Panc1 (cell line): ENCODE data around the gene ZFP36L2. TPM values are rescaled to one million over a fixed set of nuclear protein-coding genes. Genes with fewer than 3 reads are reported as not detected.
A peak's percentile ranks its signal among the peaks of the same experiment; 100 is the strongest.

Experiments used
- ATAC-seq: fragments of 200-7000 bp; cut with Tn5 transposase; 2 replicates; pipeline ENCODE4 v1.9.1; 2020; ENCODE audit warnings: mild to moderate bottlenecking, moderate library complexity
- BruUV-seq: library from RNA; stranded (reverse); fragments of 400-500 nt; replicated peaks from 2 replicates; lab custom pipeline; 2021; lab: Mats Ljungman, UMichigan
- CTCF ChIA-PET: fragments of 300-600 bp; sonication (Branson Sonifier 250); formaldehyde crosslinking; loops from one replicate; lab custom pipeline; 2022; ENCODE audit warnings: antibody characterized with exemption; lab: Charles Lee
- POLR2A ChIA-PET: fragments of 300-600 bp; sonication (Branson Sonifier 250); formaldehyde crosslinking; loops from one replicate; lab custom pipeline; 2022; ENCODE audit warnings: antibody characterized with exemption; lab: Charles Lee
- DNase-seq: peaks from one replicate; pipeline ENCODE4 v3.0.0-alpha.2; 2010; ENCODE audit warnings: low read depth, low spot score
- H3K27ac ChIP-seq: 2 replicates; pipeline ENCODE4 v1.5.1; 2011; ENCODE audit warnings: mild to moderate bottlenecking, low read length, inconsistent platforms
- H3K27me3 ChIP-seq: fragments of 200-500 bp; sonication (Bioruptor generic); 2 replicates; pipeline ENCODE4 v1.6.0; 2014; ENCODE audit warnings: low read length, inconsistent platforms; ENCODE audit not compliant: control insufficient read depth, insufficient read depth
- H3K36me3 ChIP-seq: fragments of 200-500 bp; sonication (Bioruptor generic); 2 replicates; pipeline ENCODE4 v1.5.1; 2014; ENCODE audit warnings: inconsistent platforms, mild to moderate bottlenecking, low read length, moderate library complexity; ENCODE audit not compliant: control insufficient read depth, insufficient read depth
- H3K4me1 ChIP-seq: 2 replicates; pipeline ENCODE4 v1.5.1; 2011; ENCODE audit warnings: inconsistent platforms, mild to moderate bottlenecking, low read length, moderate library complexity; ENCODE audit not compliant: control insufficient read depth, insufficient read depth
- H3K4me3 ChIP-seq, 2 experiments: 2 replicates each; pipeline ENCODE4 v1.5.1; 2011 to 2012; ENCODE audit warnings: low read depth in 2 of 2, low read length in 2 of 2, mild to moderate bottlenecking in 2 of 2, inconsistent platforms in 1 of 2, moderate library complexity in 1 of 2
- H3K9me3 ChIP-seq: fragments of 200-500 bp; sonication (Bioruptor generic); 2 replicates; pipeline ENCODE4 v1.5.1; 2014; ENCODE audit warnings: low read depth, mild to moderate bottlenecking, inconsistent platforms, low read length, moderate library complexity; ENCODE audit not compliant: control insufficient read depth, insufficient read depth
- POLR2AphosphoS5 ChIP-seq: IDR thresholded peaks from 2 replicates; pipeline ENCODE4 v1.6.1; 2012; ENCODE audit warnings: mild to moderate bottlenecking, low read depth, low read length, moderate library complexity
- SIN3A ChIP-seq: IDR thresholded peaks from 2 replicates; pipeline ENCODE4 v1.6.1; 2012; ENCODE audit warnings: low read depth, mild to moderate bottlenecking, low read length, moderate library complexity, borderline replicate concordance; ENCODE audit not compliant: insufficient read depth
- TCF7L2 ChIP-seq: IDR thresholded peaks from 2 replicates; pipeline ENCODE4 v1.6.1; 2011; ENCODE audit warnings: mild to moderate bottlenecking, low read depth, low read length, inconsistent platforms
- in situ Hi-C: cut with HindIII; loops from 2 replicates; pipeline ENCODE4 v1.10.0; 2016; ENCODE audit warnings: low sequenced_read_pairs, low pct_unique_long_range_greater_than_20kb
- intact Hi-C: fragments of 100-400 bp; cut with micrococcal nuclease; formaldehyde crosslinking; loops from one replicate; pipeline ENCODE4 v1.10.0; 2022; ENCODE audit not compliant: unreplicated experiment
- total RNA-seq: library from RNA; stranded (reverse); gene quantifications from one replicate; pipeline ENCODE4 v1.2.1, GENCODE V29; 2021; ENCODE audit not compliant: unreplicated experiment
- TF ChIP-seq, protein P1 (sequence below), 2 experiments: IDR thresholded peaks; 2 replicates each; pipeline ENCODE4 v1.6.1; 2011 to 2012; ENCODE audit warnings: low read depth in 2 of 2, control low read depth in 1 of 2, low read length in 1 of 2, mild to moderate bottlenecking in 1 of 2, moderate library complexity in 1 of 2; ENCODE audit not compliant: insufficient read depth in 1 of 2
- TF ChIP-seq, protein P2 (sequence below): fragments of 450-650 bp; IDR thresholded peaks from 2 replicates; pipeline ENCODE4 v1.5.1; 2017; ENCODE audit warnings: mild to moderate bottlenecking

Gene ZFP36L2
- total RNA-seq, 1 experiment from 2014 or later = 46.3 TPM

DNA sequence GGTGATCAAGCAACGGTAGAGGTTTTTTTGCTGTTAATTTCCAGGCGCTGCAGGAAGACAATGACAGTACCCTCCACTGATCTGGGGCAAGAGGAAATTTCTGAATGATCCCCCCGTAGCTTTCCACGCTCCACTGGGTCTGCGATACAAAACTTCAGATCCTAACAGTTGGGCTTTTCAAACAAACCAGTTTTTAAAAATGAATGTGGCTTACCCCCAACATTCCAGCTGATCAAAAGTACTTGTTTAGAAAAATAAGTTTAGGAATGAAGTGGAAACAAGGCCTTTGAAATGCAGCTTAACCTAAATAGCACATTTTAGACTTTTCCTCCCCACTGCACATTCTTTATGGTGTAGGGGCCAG lies 5.7 kb downstream of the ZFP36L2 start:
- DNase-seq (no peak), ATAC-seq (no peak)
- Histone ChIP-seq H3K9me3 (no peaks in the 10 kb centered on the region), H3K4me1 (peaks cover 47% of the 10 kb centered on the region), H3K4me3 (peak overlapping the region; percentile 66 to 90), H3K27me3 (no peaks in the 10 kb centered on the region), H3K27ac (peak overlapping the region; percentile 91), H3K36me3 (peaks cover 9% of the 10 kb centered on the region; the same call in 1 of the 2 replicates)
- in situ Hi-C loops (no loop called here), intact Hi-C loops (loop anchor here (5.0 to 10.0 kb wide), 2 partner anchors 196 to 243 kb away; no protein-coding TSS in a partner anchor)
- CTCF ChIA-PET = no interaction called here
- no TSS peak for BruUV-seq
- TF ChIP-seq POLR2AphosphoS5 (no peak), TCF7L2 (no peak), SIN3A (no peak)
- TF ChIP-seq, protein P1, sequence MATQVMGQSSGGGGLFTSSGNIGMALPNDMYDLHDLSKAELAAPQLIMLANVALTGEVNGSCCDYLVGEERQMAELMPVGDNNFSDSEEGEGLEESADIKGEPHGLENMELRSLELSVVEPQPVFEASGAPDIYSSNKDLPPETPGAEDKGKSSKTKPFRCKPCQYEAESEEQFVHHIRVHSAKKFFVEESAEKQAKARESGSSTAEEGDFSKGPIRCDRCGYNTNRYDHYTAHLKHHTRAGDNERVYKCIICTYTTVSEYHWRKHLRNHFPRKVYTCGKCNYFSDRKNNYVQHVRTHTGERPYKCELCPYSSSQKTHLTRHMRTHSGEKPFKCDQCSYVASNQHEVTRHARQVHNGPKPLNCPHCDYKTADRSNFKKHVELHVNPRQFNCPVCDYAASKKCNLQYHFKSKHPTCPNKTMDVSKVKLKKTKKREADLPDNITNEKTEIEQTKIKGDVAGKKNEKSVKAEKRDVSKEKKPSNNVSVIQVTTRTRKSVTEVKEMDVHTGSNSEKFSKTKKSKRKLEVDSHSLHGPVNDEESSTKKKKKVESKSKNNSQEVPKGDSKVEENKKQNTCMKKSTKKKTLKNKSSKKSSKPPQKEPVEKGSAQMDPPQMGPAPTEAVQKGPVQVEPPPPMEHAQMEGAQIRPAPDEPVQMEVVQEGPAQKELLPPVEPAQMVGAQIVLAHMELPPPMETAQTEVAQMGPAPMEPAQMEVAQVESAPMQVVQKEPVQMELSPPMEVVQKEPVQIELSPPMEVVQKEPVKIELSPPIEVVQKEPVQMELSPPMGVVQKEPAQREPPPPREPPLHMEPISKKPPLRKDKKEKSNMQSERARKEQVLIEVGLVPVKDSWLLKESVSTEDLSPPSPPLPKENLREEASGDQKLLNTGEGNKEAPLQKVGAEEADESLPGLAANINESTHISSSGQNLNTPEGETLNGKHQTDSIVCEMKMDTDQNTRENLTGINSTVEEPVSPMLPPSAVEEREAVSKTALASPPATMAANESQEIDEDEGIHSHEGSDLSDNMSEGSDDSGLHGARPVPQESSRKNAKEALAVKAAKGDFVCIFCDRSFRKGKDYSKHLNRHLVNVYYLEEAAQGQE (IDR thresholded peaks at IDR 0.05; ENCODE audit: insufficient read depth in 1 of 2, low read depth in 2 of 2, low read length in 1 of 2) = no peak
- TF ChIP-seq, protein P2, sequence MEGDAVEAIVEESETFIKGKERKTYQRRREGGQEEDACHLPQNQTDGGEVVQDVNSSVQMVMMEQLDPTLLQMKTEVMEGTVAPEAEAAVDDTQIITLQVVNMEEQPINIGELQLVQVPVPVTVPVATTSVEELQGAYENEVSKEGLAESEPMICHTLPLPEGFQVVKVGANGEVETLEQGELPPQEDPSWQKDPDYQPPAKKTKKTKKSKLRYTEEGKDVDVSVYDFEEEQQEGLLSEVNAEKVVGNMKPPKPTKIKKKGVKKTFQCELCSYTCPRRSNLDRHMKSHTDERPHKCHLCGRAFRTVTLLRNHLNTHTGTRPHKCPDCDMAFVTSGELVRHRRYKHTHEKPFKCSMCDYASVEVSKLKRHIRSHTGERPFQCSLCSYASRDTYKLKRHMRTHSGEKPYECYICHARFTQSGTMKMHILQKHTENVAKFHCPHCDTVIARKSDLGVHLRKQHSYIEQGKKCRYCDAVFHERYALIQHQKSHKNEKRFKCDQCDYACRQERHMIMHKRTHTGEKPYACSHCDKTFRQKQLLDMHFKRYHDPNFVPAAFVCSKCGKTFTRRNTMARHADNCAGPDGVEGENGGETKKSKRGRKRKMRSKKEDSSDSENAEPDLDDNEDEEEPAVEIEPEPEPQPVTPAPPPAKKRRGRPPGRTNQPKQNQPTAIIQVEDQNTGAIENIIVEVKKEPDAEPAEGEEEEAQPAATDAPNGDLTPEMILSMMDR = no peak
- POLR2A ChIA-PET = no interaction called here

DNA sequence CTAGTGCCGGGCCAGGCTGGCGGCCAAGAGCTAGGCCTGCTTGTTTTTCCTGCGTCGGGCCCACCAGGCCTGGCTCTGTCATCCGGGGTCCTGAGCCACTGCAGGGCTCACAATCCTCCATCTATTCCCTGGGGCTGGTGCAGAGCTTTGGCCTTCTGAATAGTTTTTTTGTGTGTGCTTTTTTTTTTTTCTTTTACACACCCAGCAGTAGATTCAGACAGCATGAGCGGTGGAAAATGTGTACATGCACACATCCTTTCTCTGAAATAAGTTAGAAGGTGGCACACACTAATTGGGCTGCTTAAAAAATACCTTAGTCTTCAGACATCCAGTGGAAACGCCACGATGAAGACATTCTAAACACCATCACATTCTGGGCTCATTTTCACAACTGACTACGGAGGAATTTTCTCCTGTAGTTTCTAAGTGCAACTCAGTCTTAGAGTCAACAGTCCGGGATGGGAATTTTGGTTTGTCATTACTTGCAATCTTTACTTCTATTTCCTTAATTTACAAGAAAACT lies 6.1 kb downstream of the ZFP36L2 start:
- peak overlapping the region; percentile 91 for H3K27ac ChIP-seq
- H3K27me3 ChIP-seq = no peaks in the 10 kb centered on the region
- intact Hi-C loops = loop anchor here (5.0 to 10.0 kb wide), 2 partner anchors 195 to 243 kb away; no protein-coding TSS in a partner anchor
- no TSS peak for BruUV-seq
- peak overlapping the region; percentile 66 to 90 for H3K4me3 ChIP-seq
- TF ChIP-seq, protein P1 (IDR thresholded peaks at IDR 0.05; ENCODE audit: insufficient read depth in 1 of 2, low read depth in 2 of 2, low read length in 1 of 2) = no peak
- TF ChIP-seq, protein P2 = no peak
- TF ChIP-seq TCF7L2 = no peak
- no peak for DNase-seq
- H3K36me3 ChIP-seq = peaks cover 9% of the 10 kb centered on the region; the same call in 1 of the 2 replicates
- peak; percentile 28; the same call in 1 of the 2 replicates for ATAC-seq
- peaks cover 47% of the 10 kb centered on the region for H3K4me1 ChIP-seq
- H3K9me3 ChIP-seq = no peaks in the 10 kb centered on the region
- ChIA-PET CTCF (interaction anchor here (0.6 to 0.7 kb wide), 3 partner anchors 250 to 644 kb away, joined by 3 to 9 read pairs (median 4); no protein-coding TSS in a partner anchor), POLR2A (interaction anchor here (0.6 to 0.7 kb wide), 2 partner anchors 24 to 25 kb away, joined by 3 to 5 read pairs; no protein-coding TSS in a partner anchor)
- in situ Hi-C loops = no loop called here
